ENCODE data around the gene CNST. TPM values are rescaled to one million over a fixed set of nuclear protein-coding genes. Genes with fewer than 3 reads are reported as not detected.

CNST gene
- total and polyA plus RNA-seq, 2 of the 13 experiments (the other 11 are each of a cell fraction or from before 2014, with no cell fraction given) = 6.3 to 12.4 TPM

- no peak for FAIRE-seq
- TF ChIP-seq REXO4 (CRISPR knock-in tag; IDR thresholded peaks at IDR 0.05; ENCODE audit: borderline replicate concordance) (no peak), ZBTB7B (CRISPR knock-in tag; IDR thresholded peaks at IDR 0.05) (no peak), KDM5B (CRISPR knock-in tag; IDR thresholded peaks at IDR 0.05; ENCODE audit: borderline replicate concordance) (no peak), MED8 (CRISPR knock-in tag; IDR thresholded peaks at IDR 0.05; ENCODE audit: insufficient replicate concordance) (no peak), HNRNPL (IDR thresholded peaks at IDR 0.05; ENCODE audit: low read depth, low read length) (no peak), ZNF543 (CRISPR knock-in tag; IDR thresholded peaks at IDR 0.05) (no peak), ZNF891 (CRISPR knock-in tag; IDR thresholded peaks at IDR 0.05) (no peak), PCBP1 (IDR thresholded peaks at IDR 0.05; ENCODE audit: borderline replicate concordance, low read depth, low read length) (no peak)
Observed at GRCh38 chr1:246667773-246668172, 101.5 kb downstream of the CNST start.

GRCh38 chr1:246669659-246670058 lies 103.4 kb downstream of the CNST start:
- no TSS peak for BruUV-seq (replicated peaks)
- TF ChIP-seq, protein P1, sequence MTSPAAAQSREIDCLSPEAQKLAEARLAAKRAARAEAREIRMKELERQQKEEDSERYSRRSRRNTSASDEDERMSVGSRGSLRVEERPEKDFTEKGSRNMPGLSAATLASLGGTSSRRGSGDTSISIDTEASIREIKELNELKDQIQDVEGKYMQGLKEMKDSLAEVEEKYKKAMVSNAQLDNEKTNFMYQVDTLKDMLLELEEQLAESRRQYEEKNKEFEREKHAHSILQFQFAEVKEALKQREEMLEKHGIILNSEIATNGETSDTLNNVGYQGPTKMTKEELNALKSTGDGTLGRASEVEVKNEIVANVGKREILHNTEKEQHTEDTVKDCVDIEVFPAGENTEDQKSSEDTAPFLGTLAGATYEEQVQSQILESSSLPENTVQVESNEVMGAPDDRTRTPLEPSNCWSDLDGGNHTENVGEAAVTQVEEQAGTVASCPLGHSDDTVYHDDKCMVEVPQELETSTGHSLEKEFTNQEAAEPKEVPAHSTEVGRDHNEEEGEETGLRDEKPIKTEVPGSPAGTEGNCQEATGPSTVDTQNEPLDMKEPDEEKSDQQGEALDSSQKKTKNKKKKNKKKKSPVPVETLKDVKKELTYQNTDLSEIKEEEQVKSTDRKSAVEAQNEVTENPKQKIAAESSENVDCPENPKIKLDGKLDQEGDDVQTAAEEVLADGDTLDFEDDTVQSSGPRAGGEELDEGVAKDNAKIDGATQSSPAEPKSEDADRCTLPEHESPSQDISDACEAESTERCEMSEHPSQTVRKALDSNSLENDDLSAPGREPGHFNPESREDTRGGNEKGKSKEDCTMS (CRISPR knock-in tag; conservative IDR thresholded peaks at IDR 0.05) = no peak
- TF ChIP-seq ZNF674 (CRISPR knock-in tag; IDR thresholded peaks at IDR 0.05; ENCODE audit: low read depth) = no peak
- no peak for TF ChIP-seq ZNF253 (CRISPR knock-in tag; IDR thresholded peaks at IDR 0.05; ENCODE audit: borderline replicate concordance)
- TF ChIP-seq SP140L (CRISPR knock-in tag; IDR thresholded peaks at IDR 0.05; ENCODE audit: borderline replicate concordance) = no peak
- no peak for TF ChIP-seq ZNF839 (CRISPR knock-in tag; IDR thresholded peaks at IDR 0.05; ENCODE audit: borderline replicate concordance)
- TF ChIP-seq MIXL1 (CRISPR knock-in tag; IDR thresholded peaks at IDR 0.05) = no peak
- TF ChIP-seq ZNF496 (CRISPR knock-in tag; IDR thresholded peaks at IDR 0.05; ENCODE audit: insufficient replicate concordance) = no peak
- TF ChIP-seq ZNF776 (CRISPR knock-in tag; IDR thresholded peaks at IDR 0.05) = no peak
- no peak for TF ChIP-seq ELF1 (CRISPR knock-in tag; IDR thresholded peaks at IDR 0.05)
- no peak for TF ChIP-seq ZNF354B (CRISPR knock-in tag; IDR thresholded peaks at IDR 0.05)
- no peak for TF ChIP-seq TOE1 (CRISPR knock-in tag; IDR thresholded peaks at IDR 0.05)

More at GRCh38 chr1:246667773-246668172, 101.5 kb downstream of the CNST start:
- no peak overlapping the region for H3K9ac ChIP-seq (ENCODE audit: insufficient read depth, low read depth, low read length)
- H3K79me2 ChIP-seq (ENCODE audit: insufficient read depth, low read length) = no peaks in the 10 kb centered on the region
- no peak overlapping the region for H3K4me2 ChIP-seq (ENCODE audit: low read depth, low read length)
- H3K27ac ChIP-seq (ENCODE audit: extremely low read length, insufficient read depth, low read length) = no peak overlapping the region
- in situ Hi-C loops (cut with HindIII; ENCODE audit: extremely low pct_ligation_motif_present, low pct_unique_long_range_greater_than_20kb) = no loop called here
- DNase-seq (ENCODE audit: low spot score) (no peak), ATAC-seq (no peak)
- H3K27me3 ChIP-seq (ENCODE audit: control insufficient read depth in 1 of 2, insufficient read depth in 2 of 2, low read length in 2 of 2) = no peaks in the 10 kb centered on the region
- no TSS peak for BruUV-seq (replicated peaks)
- CTCF ChIA-PET (ENCODE audit: low intra/inter-chr PET ratio, low total read pairs) = no interaction called here
- H2AFZ ChIP-seq (ENCODE audit: low read length) = no peak overlapping the region
- intact Hi-C loops (cut with micrococcal nuclease; ENCODE audit: unreplicated experiment) = no loop called here
- peaks cover 4 to 11% of the 10 kb centered on the region in 2 experiments; a peak in 3 of 5 replicates for H3K36me3 ChIP-seq (replicated peaks in 1 of 2; ENCODE audit: control insufficient read depth in 1 of 2, insufficient read depth in 2 of 2, low read length in 2 of 2)
- POLR2A ChIA-PET = no interaction called here
- H3K9me3 ChIP-seq (ENCODE audit: low read length) = no peaks in the 10 kb centered on the region
- no peaks in the 10 kb centered on the region for H3K4me1 ChIP-seq (ENCODE audit: insufficient read depth, low read length)
- no peak overlapping the region for H3K4me3 ChIP-seq (replicated peaks in 1 of 3; ENCODE audit: insufficient read depth in 1 of 3, low read depth in 2 of 3, low read length in 3 of 3)
- H4K20me1 ChIP-seq (ENCODE audit: insufficient read depth, low read length) = no peaks in the 10 kb centered on the region
- 95% methylated on average over 5 of the region's 5 CpGs for WGBS (ENCODE audit: low lambda C conversion rate)

More at GRCh38 chr1:246669659-246670058, 103.4 kb downstream of the CNST start:
- ATAC-seq (no peak), FAIRE-seq (no peak), DNase-seq (ENCODE audit: low spot score) (no peak)
- H3K27ac ChIP-seq (ENCODE audit: extremely low read length, insufficient read depth, low read length) = no peak overlapping the region
- peaks cover 4 to 11% of the 10 kb centered on the region in 2 experiments; a peak in 3 of 5 replicates for H3K36me3 ChIP-seq (replicated peaks in 1 of 2; ENCODE audit: control insufficient read depth in 1 of 2, insufficient read depth in 2 of 2, low read length in 2 of 2)
- no peaks in the 10 kb centered on the region for H3K27me3 ChIP-seq (ENCODE audit: control insufficient read depth in 1 of 2, insufficient read depth in 2 of 2, low read length in 2 of 2)
- H3K4me1 ChIP-seq (ENCODE audit: insufficient read depth, low read length) = no peaks in the 10 kb centered on the region
- POLR2A ChIA-PET = no interaction called here
- in situ Hi-C loops (cut with HindIII; ENCODE audit: extremely low pct_ligation_motif_present, low pct_unique_long_range_greater_than_20kb) = no loop called here
- no peak overlapping the region for H3K4me2 ChIP-seq (ENCODE audit: low read depth, low read length)
- WGBS (ENCODE audit: low lambda C conversion rate) = 95% methylated on average over 6 of the region's 6 CpGs
- no peaks in the 10 kb centered on the region for H3K79me2 ChIP-seq (ENCODE audit: insufficient read depth, low read length)
- no peaks in the 10 kb centered on the region for H4K20me1 ChIP-seq (ENCODE audit: insufficient read depth, low read length)
- CTCF ChIA-PET (ENCODE audit: low intra/inter-chr PET ratio, low total read pairs) = no interaction called here
- H3K4me3 ChIP-seq (replicated peaks in 1 of 3; ENCODE audit: insufficient read depth in 1 of 3, low read depth in 2 of 3, low read length in 3 of 3) = no peak overlapping the region
- intact Hi-C loops (cut with micrococcal nuclease; ENCODE audit: unreplicated experiment) = no loop called here
- no peak overlapping the region for H2AFZ ChIP-seq (ENCODE audit: low read length)
- H3K9me3 ChIP-seq (ENCODE audit: low read length) = no peaks in the 10 kb centered on the region
- H3K9ac ChIP-seq (ENCODE audit: insufficient read depth, low read depth, low read length) = no peak overlapping the region

Measured in HepG2 (cell line).